GM10266 (cell line): ENCODE data around the gene MAPK8IP1.

Experiments
- DNase-seq: peaks from one replicate; pipeline ENCODE4 v3.0.0; 2012; ENCODE audit errors: extremely low spot score
- TF ChIP-seq, protein P1 (sequence below): IDR thresholded peaks from 2 replicates; pipeline ENCODE4 v1.5.1; 2012; ENCODE audit warnings: mild to moderate bottlenecking, low read depth; ENCODE audit not compliant: control insufficient read depth, insufficient read depth; ENCODE audit errors: missing control alignments

MAPK8IP1 gene

GRCh38 chr11:45926001-45926401 is 40.5 kb downstream of the MAPK8IP1 start:
- peak; percentile 6 for DNase-seq
- TF ChIP-seq, protein P1, sequence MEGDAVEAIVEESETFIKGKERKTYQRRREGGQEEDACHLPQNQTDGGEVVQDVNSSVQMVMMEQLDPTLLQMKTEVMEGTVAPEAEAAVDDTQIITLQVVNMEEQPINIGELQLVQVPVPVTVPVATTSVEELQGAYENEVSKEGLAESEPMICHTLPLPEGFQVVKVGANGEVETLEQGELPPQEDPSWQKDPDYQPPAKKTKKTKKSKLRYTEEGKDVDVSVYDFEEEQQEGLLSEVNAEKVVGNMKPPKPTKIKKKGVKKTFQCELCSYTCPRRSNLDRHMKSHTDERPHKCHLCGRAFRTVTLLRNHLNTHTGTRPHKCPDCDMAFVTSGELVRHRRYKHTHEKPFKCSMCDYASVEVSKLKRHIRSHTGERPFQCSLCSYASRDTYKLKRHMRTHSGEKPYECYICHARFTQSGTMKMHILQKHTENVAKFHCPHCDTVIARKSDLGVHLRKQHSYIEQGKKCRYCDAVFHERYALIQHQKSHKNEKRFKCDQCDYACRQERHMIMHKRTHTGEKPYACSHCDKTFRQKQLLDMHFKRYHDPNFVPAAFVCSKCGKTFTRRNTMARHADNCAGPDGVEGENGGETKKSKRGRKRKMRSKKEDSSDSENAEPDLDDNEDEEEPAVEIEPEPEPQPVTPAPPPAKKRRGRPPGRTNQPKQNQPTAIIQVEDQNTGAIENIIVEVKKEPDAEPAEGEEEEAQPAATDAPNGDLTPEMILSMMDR, result no peak

GRCh38 chr11:45926536-45927331 is 41.3 kb downstream of the MAPK8IP1 start:
- peak; percentile 10 for DNase-seq
- TF ChIP-seq, protein P1, result no peak

GRCh38 chr11:45927332-45927683 is 41.9 kb downstream of the MAPK8IP1 start:
- TF ChIP-seq, protein P1, result no peak
- DNase-seq, result peak; percentile 13

DNA sequence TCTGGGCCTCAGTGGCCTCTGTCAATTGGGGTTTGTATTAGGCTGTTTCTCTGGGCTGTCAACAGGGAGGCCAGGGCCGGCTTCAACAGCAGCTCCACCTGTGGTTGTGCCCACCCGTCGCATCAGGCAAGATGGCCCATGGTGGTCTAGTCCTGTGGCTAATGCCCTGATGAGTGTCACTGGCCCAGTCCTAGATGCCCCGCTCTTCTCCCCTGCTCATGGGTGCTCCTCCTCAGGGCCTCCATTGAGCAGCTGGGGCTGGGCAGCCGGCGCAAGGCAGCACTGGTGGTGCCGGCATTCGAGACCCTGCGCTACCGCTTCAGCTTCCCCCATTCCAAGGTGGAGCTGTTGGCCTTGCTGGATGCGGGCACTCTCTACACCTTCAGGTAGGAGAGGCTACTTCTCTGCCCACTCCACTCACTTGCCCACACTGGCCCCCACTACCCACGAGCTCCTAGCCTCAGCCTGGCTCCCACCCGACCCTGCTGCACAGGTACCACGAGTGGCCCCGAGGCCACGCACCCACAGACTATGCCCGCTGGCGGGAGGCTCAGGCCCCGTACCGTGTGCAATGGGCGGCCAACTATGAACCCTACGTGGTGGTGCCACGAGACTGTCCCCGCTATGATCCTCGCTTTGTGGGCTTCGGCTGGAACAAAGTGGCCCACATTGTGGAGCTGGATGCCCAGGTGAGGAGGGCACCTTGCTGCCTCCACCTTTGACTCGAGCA is 42.4 kb downstream of the MAPK8IP1 start:
- peak; percentile 5 for DNase-seq
- TF ChIP-seq, protein P1, result no peak

GRCh38 chr11:45928535-45929215 is 43.2 kb downstream of the MAPK8IP1 start:
- TF ChIP-seq, protein P1, result no peak

GRCh38 chr11:45929486-45930030 is 44.1 kb downstream of the MAPK8IP1 start:
- DNase-seq, result no peak
- TF ChIP-seq, protein P1, result no peak

More at GRCh38 chr11:45928535-45929215, 43.2 kb downstream of the MAPK8IP1 start:
- DNase-seq, result peak; percentile 7
